ENCODE measurements around the gene PDLIM1. TPM values are rescaled to one million over a fixed set of nuclear protein-coding genes. Genes with fewer than 3 reads are reported as not detected.

Gene PDLIM1
- total and polyA plus RNA-seq, 2 of the 13 experiments (the other 11 are each of a cell fraction or from before 2014, with no cell fraction given): 119 to 123 TPM

DNA sequence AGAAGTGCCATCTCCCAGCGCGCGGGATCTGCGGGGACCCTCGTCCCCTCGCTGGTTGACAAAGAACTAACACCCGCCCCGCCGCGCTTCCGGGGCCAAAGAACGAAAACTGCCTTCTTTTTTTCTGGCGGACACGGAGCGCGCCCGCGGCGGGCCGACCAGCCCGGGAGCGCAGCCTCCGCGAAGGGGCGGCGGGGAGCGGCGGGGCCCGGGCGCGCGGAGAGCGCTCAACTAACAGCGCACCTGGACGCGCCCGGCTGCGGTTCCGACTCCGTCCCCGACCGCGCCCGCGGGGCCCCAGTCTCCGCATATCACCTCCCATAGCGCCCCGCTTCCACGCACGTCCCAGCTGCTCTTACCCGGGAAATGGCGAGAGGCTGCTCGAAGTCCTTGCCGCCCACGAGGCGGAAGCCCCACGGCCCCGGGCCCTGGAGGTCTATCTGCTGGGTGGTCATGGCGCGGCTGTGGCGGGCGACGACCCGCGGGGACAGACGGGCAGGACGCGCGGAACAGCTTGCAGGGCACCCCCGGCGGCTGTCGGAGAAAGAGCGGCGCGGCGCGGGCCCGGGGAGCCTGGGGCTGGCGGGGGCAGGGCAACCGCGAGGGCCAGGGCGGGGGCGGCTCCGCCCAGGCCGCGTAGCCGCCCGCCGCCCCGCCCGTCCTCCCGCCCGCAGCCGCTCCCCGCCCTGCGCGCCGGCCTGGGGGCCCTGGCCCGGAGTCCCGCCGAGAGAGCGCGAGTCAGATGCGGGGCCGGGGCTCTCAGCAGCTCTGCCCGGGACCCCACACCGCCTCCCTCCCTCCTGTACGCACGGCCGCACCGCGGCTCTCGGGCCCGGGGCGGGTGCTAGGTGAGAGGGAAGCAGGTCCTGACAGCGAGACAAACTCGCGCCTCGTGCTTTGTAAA, at the start of gene PDLIM1 (continued):
- no peak for TF ChIP-seq SOX6 (IDR thresholded peaks at IDR 0.05)
- TF ChIP-seq SOX6 (CRISPR knock-in tag; IDR thresholded peaks at IDR 0.05): 0 out of 2 replicates have a peak, but pooled peaks have one; percentile 22
- TF ChIP-seq PHF20 (CRISPR knock-in tag; IDR thresholded peaks at IDR 0.05): peak; percentile 39; the same call in 1 of the 2 replicates
- TF ChIP-seq ZNF224 (CRISPR knock-in tag; IDR thresholded peaks at IDR 0.05): no peak
- 0 out of 2 replicates have a peak, but pooled peaks have one; percentile 66 for TF ChIP-seq ZNF543 (CRISPR knock-in tag; IDR thresholded peaks at IDR 0.05)
- no peak for TF ChIP-seq HNRNPH1 (optimal IDR thresholded peaks at IDR 0.05; ENCODE audit: low read depth, low read length)
- TF ChIP-seq, protein P1, sequence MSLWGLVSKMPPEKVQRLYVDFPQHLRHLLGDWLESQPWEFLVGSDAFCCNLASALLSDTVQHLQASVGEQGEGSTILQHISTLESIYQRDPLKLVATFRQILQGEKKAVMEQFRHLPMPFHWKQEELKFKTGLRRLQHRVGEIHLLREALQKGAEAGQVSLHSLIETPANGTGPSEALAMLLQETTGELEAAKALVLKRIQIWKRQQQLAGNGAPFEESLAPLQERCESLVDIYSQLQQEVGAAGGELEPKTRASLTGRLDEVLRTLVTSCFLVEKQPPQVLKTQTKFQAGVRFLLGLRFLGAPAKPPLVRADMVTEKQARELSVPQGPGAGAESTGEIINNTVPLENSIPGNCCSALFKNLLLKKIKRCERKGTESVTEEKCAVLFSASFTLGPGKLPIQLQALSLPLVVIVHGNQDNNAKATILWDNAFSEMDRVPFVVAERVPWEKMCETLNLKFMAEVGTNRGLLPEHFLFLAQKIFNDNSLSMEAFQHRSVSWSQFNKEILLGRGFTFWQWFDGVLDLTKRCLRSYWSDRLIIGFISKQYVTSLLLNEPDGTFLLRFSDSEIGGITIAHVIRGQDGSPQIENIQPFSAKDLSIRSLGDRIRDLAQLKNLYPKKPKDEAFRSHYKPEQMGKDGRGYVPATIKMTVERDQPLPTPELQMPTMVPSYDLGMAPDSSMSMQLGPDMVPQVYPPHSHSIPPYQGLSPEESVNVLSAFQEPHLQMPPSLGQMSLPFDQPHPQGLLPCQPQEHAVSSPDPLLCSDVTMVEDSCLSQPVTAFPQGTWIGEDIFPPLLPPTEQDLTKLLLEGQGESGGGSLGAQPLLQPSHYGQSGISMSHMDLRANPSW (CRISPR knock-in tag; IDR thresholded peaks at IDR 0.05; ENCODE audit: borderline replicate concordance): no peak
- TF ChIP-seq MAF1 (CRISPR knock-in tag; IDR thresholded peaks at IDR 0.05; ENCODE audit: borderline replicate concordance): no peak
- TF ChIP-seq ZNF619 (CRISPR knock-in tag; IDR thresholded peaks at IDR 0.05): no peak
- TF ChIP-seq ELF3 (CRISPR knock-in tag; IDR thresholded peaks at IDR 0.05): 0 out of 2 replicates have a peak, but pooled peaks have one; percentile 6
- TF ChIP-seq KMT2A (CRISPR knock-in tag; IDR thresholded peaks at IDR 0.05): peak; percentile 77; the same call in 1 of the 2 replicates
- TF ChIP-seq ZNF556 (CRISPR knock-in tag; IDR thresholded peaks at IDR 0.05; ENCODE audit: borderline replicate concordance): peak; percentile 56; the same call in 1 of the 2 replicates
- TF ChIP-seq, protein P2, sequence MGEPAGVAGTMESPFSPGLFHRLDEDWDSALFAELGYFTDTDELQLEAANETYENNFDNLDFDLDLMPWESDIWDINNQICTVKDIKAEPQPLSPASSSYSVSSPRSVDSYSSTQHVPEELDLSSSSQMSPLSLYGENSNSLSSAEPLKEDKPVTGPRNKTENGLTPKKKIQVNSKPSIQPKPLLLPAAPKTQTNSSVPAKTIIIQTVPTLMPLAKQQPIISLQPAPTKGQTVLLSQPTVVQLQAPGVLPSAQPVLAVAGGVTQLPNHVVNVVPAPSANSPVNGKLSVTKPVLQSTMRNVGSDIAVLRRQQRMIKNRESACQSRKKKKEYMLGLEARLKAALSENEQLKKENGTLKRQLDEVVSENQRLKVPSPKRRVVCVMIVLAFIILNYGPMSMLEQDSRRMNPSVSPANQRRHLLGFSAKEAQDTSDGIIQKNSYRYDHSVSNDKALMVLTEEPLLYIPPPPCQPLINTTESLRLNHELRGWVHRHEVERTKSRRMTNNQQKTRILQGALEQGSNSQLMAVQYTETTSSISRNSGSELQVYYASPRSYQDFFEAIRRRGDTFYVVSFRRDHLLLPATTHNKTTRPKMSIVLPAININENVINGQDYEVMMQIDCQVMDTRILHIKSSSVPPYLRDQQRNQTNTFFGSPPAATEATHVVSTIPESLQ (CRISPR knock-in tag; conservative IDR thresholded peaks at IDR 0.05): no peak
- no peak for TF ChIP-seq ZFP90 (CRISPR knock-in tag; IDR thresholded peaks at IDR 0.05; ENCODE audit: borderline replicate concordance)
- no peak for TF ChIP-seq ZNF83 (CRISPR knock-in tag; IDR thresholded peaks at IDR 0.05; ENCODE audit: borderline replicate concordance)
- TF ChIP-seq, protein P3, sequence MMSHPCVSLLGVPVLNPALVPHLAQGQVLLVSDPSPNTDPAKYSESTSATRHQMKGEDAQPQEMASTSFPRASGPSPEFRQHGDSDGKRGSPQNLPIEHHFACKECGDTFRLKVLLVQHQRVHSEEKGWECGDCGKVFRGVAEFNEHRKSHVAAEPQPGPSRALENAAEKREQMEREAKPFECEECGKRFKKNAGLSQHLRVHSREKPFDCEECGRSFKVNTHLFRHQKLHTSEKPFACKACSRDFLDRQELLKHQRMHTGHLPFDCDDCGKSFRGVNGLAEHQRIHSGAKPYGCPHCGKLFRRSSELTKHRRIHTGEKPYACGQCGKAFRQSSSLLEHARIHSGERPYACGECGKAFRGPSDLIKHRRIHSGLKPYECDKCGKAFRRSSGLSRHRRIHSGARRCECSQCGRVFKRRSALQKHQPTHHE (CRISPR knock-in tag; IDR thresholded peaks at IDR 0.05; ENCODE audit: borderline replicate concordance): no peak
- TF ChIP-seq PHB2 (IDR thresholded peaks at IDR 0.05; ENCODE audit: partially characterized antibody): no peak
- no peak for TF ChIP-seq ZNF484 (CRISPR knock-in tag; IDR thresholded peaks at IDR 0.05; ENCODE audit: borderline replicate concordance, low read depth)
- TF ChIP-seq FOXK1 (CRISPR knock-in tag; IDR thresholded peaks at IDR 0.05; ENCODE audit: borderline replicate concordance, low read depth): no peak
- TF ChIP-seq MXD4 (CRISPR knock-in tag; IDR thresholded peaks at IDR 0.05): no peak
- TF ChIP-seq, protein P4, sequence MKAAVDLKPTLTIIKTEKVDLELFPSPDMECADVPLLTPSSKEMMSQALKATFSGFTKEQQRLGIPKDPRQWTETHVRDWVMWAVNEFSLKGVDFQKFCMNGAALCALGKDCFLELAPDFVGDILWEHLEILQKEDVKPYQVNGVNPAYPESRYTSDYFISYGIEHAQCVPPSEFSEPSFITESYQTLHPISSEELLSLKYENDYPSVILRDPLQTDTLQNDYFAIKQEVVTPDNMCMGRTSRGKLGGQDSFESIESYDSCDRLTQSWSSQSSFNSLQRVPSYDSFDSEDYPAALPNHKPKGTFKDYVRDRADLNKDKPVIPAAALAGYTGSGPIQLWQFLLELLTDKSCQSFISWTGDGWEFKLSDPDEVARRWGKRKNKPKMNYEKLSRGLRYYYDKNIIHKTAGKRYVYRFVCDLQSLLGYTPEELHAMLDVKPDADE (CRISPR knock-in tag; IDR thresholded peaks at IDR 0.05): peak; percentile 82; the same call in 1 of the 2 replicates
- TF ChIP-seq HDAC2 (CRISPR knock-in tag; IDR thresholded peaks at IDR 0.05): no peak
- TF ChIP-seq FLYWCH1 (CRISPR knock-in tag; IDR thresholded peaks at IDR 0.05): no peak
